T-helper 2 cell treated with Interferon-gamma antibody and Interleukin-4, amounts not matched to agents 5 μg/mL and 100 μg/mL, for 36 hours (primary cell): ENCODE measurements around the gene RTBDN.
A peak's percentile ranks its signal among the peaks of the same experiment; 100 is the strongest.
"Not testable (repeated sequence)": the region's sequence is repeated elsewhere in the genome, so short reads cannot be mapped to it uniquely, and the experiment has no call there.

Source experiments
- DNase-seq: peaks from one replicate; pipeline ENCODE4 v3.0.0; 2021; ENCODE audit warnings: low spot score
- H3K27ac Mint-ChIP-seq: one replicate; pipeline ENCODE4 v1.8.0; 2021; ENCODE audit warnings: mild to moderate bottlenecking, mixed read lengths
- H3K27me3 Mint-ChIP-seq: one replicate; pipeline ENCODE4 v1.8.0; 2021; ENCODE audit warnings: low read depth, mixed read lengths
- H3K36me3 Mint-ChIP-seq: one replicate; pipeline ENCODE4 v1.8.0; 2021; ENCODE audit warnings: low read depth, mixed read lengths
- H3K4me1 Mint-ChIP-seq: one replicate; pipeline ENCODE4 v1.8.0; 2021; ENCODE audit warnings: low read depth, mixed read lengths
- H3K4me3 Mint-ChIP-seq: one replicate; pipeline ENCODE4 v1.8.0; 2022; ENCODE audit warnings: mild to moderate bottlenecking, moderate library complexity, mixed read lengths
- H3K9me3 Mint-ChIP-seq: one replicate; pipeline ENCODE4 v1.8.0; 2021; ENCODE audit warnings: mixed read lengths

Gene RTBDN

DNA sequence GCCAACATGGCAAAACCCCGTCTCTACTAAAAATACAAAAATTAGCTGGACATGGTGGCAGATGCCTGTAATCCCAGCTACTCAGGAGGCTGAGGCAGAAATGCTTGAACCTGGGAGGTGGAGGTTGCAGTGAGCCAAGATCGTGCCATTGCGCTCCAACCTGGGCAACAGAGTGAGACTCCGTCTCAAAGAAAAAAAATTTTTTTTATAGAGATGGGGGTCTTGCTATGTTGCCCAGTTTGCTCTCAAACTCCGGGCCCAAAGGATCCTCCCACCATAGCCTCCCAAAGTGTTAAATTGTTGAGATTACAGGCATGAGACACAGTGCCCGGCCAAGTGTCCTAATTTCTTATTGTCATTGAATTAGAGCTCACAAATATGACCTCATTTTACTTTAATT, 17.2 kb downstream of the RTBDN start:
- H3K27me3 Mint-ChIP-seq, DNase-seq, H3K4me3 Mint-ChIP-seq, H3K27ac Mint-ChIP-seq, H3K4me1 Mint-ChIP-seq, H3K9me3 Mint-ChIP-seq: not testable (repeated sequence)
- H3K36me3 Mint-ChIP-seq = peaks cover 18% of the 10 kb centered on the region

DNA sequence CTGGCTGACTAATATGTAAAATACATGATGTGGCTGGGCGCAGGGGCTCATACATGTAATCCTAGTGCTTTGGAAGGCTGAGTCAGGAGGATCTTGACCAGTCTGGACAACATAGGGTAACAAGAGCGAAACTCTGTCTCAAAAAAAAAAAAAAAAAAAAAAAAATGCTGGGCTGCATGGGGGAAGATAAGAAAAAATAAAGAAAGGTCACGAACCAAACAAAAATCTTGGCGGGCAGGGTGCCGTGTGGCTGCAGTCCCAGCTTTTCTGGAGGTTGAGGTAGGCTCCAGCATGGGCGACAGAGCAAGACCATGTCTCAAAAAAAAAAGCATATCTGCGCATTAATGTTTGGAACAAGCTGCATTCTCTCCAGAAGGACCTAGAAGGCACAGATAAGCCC, 19.3 kb downstream of the RTBDN start:
- no peak for DNase-seq
- Mint-ChIP-seq H3K4me3 (no peak overlapping the region), H3K4me1 (no peaks in the 10 kb centered on the region), H3K27me3 (no peaks in the 10 kb centered on the region), H3K36me3 (peaks cover 18% of the 10 kb centered on the region), H3K9me3 (no peaks in the 10 kb centered on the region), H3K27ac (no peak overlapping the region)

DNA sequence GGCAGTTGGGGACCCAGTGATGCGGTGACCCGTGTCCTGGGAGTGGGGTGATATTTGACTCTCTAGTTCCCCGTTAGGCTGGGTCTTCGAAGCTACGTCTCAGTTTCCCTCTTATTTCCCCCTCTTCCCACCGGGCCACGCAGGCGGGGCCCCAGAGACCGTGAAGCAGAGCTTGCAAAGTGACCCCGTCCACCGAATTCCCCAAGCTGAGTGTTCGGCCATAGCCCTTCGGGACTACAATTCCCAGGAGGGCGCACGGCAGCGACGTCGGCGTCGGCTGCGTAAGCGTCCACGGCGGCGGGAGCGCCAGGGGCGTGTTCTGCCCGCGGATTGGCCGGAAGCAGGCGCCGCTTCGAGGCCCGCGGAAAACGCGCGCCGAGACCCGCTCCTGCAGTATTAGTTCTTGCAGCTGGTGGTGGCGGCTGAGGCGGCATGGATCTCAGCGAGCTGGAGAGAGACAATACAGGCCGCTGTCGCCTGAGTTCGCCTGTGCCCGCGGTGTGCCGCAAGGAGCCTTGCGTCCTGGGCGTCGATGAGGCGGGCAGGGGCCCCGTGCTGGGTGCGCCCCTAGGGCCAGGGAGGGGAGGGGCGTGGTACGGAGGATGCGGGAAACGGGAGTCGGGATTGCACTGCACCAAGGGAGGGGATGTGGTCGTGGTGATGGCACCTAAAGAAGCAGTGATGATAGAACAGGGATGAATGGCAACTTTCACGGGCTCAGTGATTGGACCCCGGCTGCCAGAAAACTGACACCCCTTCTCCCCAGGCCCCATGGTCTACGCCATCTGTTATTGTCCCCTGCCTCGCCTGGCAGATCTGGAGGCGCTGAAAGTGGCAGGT, 27.9 kb downstream of the RTBDN start, which contains the start of gene RNASEH2A:
TSS of gene RNASEH2A (plus strand) at position 343 of the 840 bp plus-strand sequence. CDS start at position 433, 90 bp downstream.
- H3K36me3 Mint-ChIP-seq = peaks cover 14% of the 10 kb centered on the region
- no peaks in the 10 kb centered on the region for H3K27me3 Mint-ChIP-seq
- peak within 1 kb of the TSS; percentile 88 for H3K4me3 Mint-ChIP-seq
- H3K4me1 Mint-ChIP-seq = peaks cover 16% of the 10 kb centered on the region
- peak within 1 kb of the TSS; percentile 89 for H3K27ac Mint-ChIP-seq
- peak; percentile 90 for DNase-seq
- H3K9me3 Mint-ChIP-seq = no peaks in the 10 kb centered on the region

DNA sequence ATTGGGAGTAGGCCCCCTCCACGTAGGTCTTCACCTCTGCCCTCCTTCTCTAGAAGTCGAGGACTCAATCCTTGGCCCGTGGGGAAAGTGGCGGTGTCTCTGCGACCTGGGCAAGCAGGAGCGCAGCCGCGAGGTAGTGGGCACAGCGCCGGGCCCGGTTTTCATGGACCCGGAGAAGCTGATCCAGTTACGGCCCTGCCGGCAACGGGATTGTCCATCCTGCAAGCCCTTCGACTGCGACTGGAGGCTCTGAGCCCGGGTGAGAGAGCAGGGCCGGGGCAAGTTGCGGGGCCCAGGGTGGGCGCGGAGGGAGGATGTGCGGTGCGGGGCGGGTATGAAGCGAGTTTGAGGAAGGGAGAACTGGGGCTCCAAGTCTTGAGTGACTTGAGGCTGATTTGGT, 30.3 kb downstream of the RTBDN start:
- DNase-seq = no peak
- Mint-ChIP-seq H3K4me3 (no peak overlapping the region), H3K4me1 (peaks cover 25% of the 10 kb centered on the region), H3K27ac (no peak overlapping the region), H3K36me3 (peaks cover 15% of the 10 kb centered on the region), H3K27me3 (no peaks in the 10 kb centered on the region), H3K9me3 (no peaks in the 10 kb centered on the region)

- Mint-ChIP-seq H3K36me3 (peaks cover 13% of the 10 kb centered on the region), H3K4me3 (peak overlapping the region; percentile 88), H3K27me3 (no peaks in the 10 kb centered on the region), H3K27ac (peak overlapping the region; percentile 71), H3K9me3 (no peaks in the 10 kb centered on the region), H3K4me1 (peaks cover 22% of the 10 kb centered on the region)
- DNase-seq = no peak
Observed at GRCh38 chr19:12802267-12803106, 31.9 kb downstream of the RTBDN start.

GRCh38 chr19:12801466-12802266, 32.7 kb downstream of the RTBDN start, which contains the start of the genes PRDX2 and THSD8:
PRDX2 (minus strand) TSS chr19:12801800; CDS start chr19:12801261, 539 bp downstream.
THSD8 (plus strand) TSS chr19:12802069; CDS start chr19:12802072, 3 bp downstream.
- DNase-seq = peak; percentile 78
- H3K9me3 Mint-ChIP-seq = no peaks in the 10 kb centered on the region
- H3K4me1 Mint-ChIP-seq = peaks cover 22% of the 10 kb centered on the region
- no peaks in the 10 kb centered on the region for H3K27me3 Mint-ChIP-seq
- H3K27ac Mint-ChIP-seq = peak within 1 kb of the TSS; percentile 84
- peak within 1 kb of the TSS; percentile 88 for H3K4me3 Mint-ChIP-seq
- peaks cover 11% of the 10 kb centered on the region for H3K36me3 Mint-ChIP-seq

DNA sequence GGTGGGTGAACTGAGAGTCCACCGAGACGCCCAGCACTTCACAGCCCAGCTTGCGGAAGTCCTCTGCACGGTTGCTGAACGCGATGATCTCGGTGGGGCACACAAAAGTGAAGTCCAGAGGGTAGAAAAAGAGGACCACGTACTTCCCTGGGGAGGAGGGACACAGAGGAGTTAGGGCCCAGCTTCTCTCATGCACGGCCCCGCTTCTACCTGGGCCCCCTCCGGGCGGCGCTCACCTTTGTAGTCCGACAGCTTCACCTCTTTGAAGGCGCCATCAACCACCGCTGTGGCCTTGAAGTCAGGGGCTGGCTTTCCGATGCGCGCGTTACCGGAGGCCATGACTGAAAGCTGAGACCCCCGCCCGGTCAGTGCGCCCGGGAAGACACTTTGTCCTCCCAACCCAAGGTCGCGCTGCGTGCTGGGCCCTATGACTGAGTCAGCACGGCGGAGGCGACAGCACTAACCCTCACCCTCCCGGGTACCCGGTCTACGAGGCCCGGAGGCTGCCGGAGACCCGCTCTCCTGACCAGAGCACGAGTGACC, 33.4 kb downstream of the RTBDN start:
- Mint-ChIP-seq H3K27me3 (no peaks in the 10 kb centered on the region), H3K9me3 (no peaks in the 10 kb centered on the region), H3K4me1 (peaks cover 23% of the 10 kb centered on the region), H3K4me3 (peak overlapping the region; percentile 88), H3K27ac (peak overlapping the region; percentile 84), H3K36me3 (peaks cover 13% of the 10 kb centered on the region)
- no peak for DNase-seq

DNA sequence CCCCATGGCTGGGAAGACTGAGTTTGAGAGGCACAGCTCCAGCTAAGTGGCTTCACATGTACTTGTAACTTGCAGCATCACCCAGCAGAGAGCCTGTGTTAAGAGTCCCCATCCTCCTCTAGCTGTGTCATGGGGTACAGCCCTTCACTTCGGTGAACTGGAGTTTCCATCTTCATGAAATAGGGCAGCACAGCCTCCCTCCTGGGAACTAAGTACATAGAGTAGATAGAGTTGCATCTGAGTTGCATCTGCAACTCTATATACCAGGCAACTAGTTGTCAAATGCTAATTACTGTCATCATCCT, 34.0 kb downstream of the RTBDN start:
- Mint-ChIP-seq H3K27me3 (no peaks in the 10 kb centered on the region), H3K4me1 (peaks cover 25% of the 10 kb centered on the region), H3K27ac (peak overlapping the region; percentile 84), H3K4me3 (peak overlapping the region; percentile 88), H3K36me3 (peaks cover 13% of the 10 kb centered on the region), H3K9me3 (no peaks in the 10 kb centered on the region)
- DNase-seq = no peak

DNA sequence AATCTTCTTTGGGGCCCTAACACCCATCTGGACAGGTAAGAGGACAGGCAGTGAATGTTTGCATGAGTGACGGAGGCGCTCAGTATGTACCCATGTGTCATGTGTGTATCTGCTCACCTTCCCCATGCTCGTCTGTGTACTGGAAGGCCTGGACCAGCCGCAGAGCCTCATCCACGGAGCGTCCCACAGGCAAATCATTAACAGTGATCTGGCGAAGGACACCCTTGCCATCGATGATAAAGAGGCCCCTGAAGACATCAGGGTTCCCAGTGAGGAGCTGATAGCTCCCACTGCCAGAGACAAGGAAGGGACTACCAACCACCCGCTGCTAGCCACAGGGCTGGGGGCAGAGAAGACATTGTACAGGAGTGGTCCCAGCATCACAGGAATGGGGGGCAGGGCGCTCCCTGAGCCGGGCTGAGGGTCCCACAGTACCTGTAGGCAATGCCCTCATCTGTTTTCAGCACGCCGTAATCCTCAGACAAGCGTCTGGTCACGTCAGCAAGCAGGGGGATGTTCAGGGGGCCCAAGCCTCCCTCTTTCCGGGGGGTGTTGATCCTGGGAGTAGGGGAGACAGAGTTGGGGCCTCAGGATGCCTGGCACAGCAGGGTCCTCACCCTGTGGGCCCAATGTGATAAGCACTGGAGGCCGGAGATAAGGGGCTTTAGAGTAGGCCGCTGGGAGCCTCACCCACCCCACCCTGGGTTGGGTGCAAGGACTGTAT, 34.5 kb downstream of the RTBDN start:
- Mint-ChIP-seq H3K27me3 (no peaks in the 10 kb centered on the region), H3K4me1 (peaks cover 26% of the 10 kb centered on the region), H3K4me3 (peak overlapping the region; percentile 88), H3K36me3 (peaks cover 13% of the 10 kb centered on the region), H3K27ac (no peak overlapping the region), H3K9me3 (no peaks in the 10 kb centered on the region)
- DNase-seq = no peak

DNA sequence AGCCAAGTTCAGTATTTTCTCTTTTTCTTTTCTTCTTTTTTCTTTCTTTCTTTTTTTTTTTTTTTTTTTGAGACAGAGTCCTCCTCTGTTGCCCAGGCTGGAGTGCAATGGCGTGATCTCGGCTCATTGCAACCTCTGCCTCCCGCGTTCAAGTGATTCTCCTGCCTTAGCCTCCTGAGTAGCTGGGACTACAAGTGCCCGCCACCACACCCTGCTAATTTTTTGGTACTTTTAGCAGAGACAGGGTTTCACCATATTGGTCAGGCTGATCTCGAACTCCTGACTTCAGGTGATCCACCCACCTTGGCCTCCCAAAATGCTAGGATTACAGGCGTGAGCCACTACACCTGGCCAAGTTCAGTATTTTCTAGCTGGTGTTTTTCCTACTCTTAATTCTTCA, 36.8 kb downstream of the RTBDN start:
- Mint-ChIP-seq H3K36me3 (peaks cover 17% of the 10 kb centered on the region), H3K4me1 (peaks cover 33% of the 10 kb centered on the region)
- H3K9me3 Mint-ChIP-seq, DNase-seq, H3K27ac Mint-ChIP-seq, H3K4me3 Mint-ChIP-seq, H3K27me3 Mint-ChIP-seq: not testable (repeated sequence)

DNA sequence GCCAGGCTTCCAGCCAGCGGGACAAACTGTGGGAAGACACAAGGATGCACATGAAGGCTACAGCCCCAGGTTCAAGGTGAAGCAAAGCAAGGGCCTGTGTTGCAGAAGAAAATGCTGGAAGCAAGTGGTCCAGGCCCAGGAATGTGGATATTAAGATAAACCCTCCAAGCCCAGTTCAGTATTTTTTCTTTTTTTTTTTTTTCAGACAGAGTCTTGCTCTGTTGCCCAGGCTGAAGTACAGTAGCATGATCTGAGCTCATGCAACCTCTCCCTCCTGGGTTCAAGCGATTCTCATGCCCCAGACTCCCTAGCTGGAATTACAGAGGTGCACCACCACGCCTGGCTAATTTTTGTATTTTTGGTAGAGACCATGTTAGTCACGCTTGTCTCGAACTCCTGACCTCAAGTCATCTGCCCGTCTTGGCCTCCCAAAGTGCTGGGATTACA, 37.2 kb downstream of the RTBDN start:
- Mint-ChIP-seq H3K9me3 (no peaks in the 10 kb centered on the region), H3K36me3 (peaks cover 21% of the 10 kb centered on the region), H3K27ac (no peak overlapping the region), H3K4me3 (no peak overlapping the region), H3K4me1 (peaks cover 29% of the 10 kb centered on the region), H3K27me3 (no peaks in the 10 kb centered on the region)
- DNase-seq = no peak

- Mint-ChIP-seq H3K27ac (peak overlapping the region; percentile 84), H3K36me3 (peaks cover 21% of the 10 kb centered on the region), H3K9me3 (no peaks in the 10 kb centered on the region), H3K4me1 (peaks cover 28% of the 10 kb centered on the region), H3K27me3 (no peaks in the 10 kb centered on the region), H3K4me3 (peak overlapping the region; percentile 84)
- DNase-seq = peak; percentile 73
Observed at GRCh38 chr19:12796146-12797071, 38.0 kb downstream of the RTBDN start.
